HepG2 (cell line): ENCODE data around the gene BRAT1.

ENCODE experiments used
- CHD2 ChIP-seq: IDR thresholded peaks from 2 replicates; pipeline ENCODE4 v1.6.1; 2011; ENCODE audit warnings: low read depth, low read length, improper control_type of control experiment
- JUNB ChIP-seq: sonication (generic); formaldehyde crosslinking; IDR thresholded peaks from 2 replicates; pipeline ENCODE4 v1.8.0; 2022; ENCODE audit warnings: missing genetic modification reagents, mild to moderate bottlenecking, borderline replicate concordance
- KLF15 ChIP-seq: sonication (generic); formaldehyde crosslinking; IDR thresholded peaks from 2 replicates; pipeline ENCODE4 v1.8.1; 2023; ENCODE audit warnings: borderline replicate concordance, mild to moderate bottlenecking, inconsistent platforms, missing genetic modification reagents, mixed read lengths
- MAFK ChIP-seq, 2 experiments: IDR thresholded peaks in 1 of 2; conservative IDR thresholded peaks in 1 of 2; 2 replicates each; pipeline ENCODE4 v1.6.1; 2011; ENCODE audit warnings: improper control_type of control experiment in 2 of 2, low read length in 2 of 2
- MAZ ChIP-seq, 2 experiments: sonication (generic) in 1 of 2; formaldehyde crosslinking in 1 of 2; IDR thresholded peaks; 2 replicates each; pipeline versions ENCODE4 v1.5.0 to v1.6.1; 2012 to 2020; ENCODE audit warnings: low read depth in 2 of 2, mild to moderate bottlenecking in 2 of 2, borderline replicate concordance in 1 of 2, improper control_type of control experiment in 1 of 2, low read length in 1 of 2, missing genetic modification reagents in 1 of 2, moderate library complexity in 1 of 2
- PCBP1 ChIP-seq: fragments of 200-400 bp; formaldehyde crosslinking; IDR thresholded peaks from 2 replicates; pipeline ENCODE4 v1.6.1; 2017; ENCODE audit warnings: mild to moderate bottlenecking, low read depth, low read length, borderline replicate concordance
- ZNF10 ChIP-seq: sonication (generic); formaldehyde crosslinking; IDR thresholded peaks from 2 replicates; pipeline ENCODE4 v1.4.0; 2020; ENCODE audit warnings: mild to moderate bottlenecking, low read depth, missing genetic modification reagents, borderline replicate concordance
- ZNF83 ChIP-seq: sonication (generic); formaldehyde crosslinking; IDR thresholded peaks from 2 replicates; pipeline ENCODE4 v1.4.0; 2020; ENCODE audit warnings: missing genetic modification reagents, mild to moderate bottlenecking, borderline replicate concordance
- TF ChIP-seq, protein P1 (sequence below): sonication (generic); formaldehyde crosslinking; IDR thresholded peaks from 2 replicates; pipeline ENCODE4 v1.8.1; 2022; ENCODE audit warnings: low read depth, mild to moderate bottlenecking, missing genetic modification reagents
- TF ChIP-seq, protein P2 (sequence below), 2 experiments: sonication (generic) in 1 of 2; formaldehyde crosslinking in 1 of 2; IDR thresholded peaks; 2 replicates each; pipeline versions ENCODE4 v1.5.1 to v1.6.1; 2011 to 2020; ENCODE audit warnings: borderline replicate concordance in 1 of 2, low read depth in 1 of 2, low read length in 1 of 2, mild to moderate bottlenecking in 1 of 2, missing genetic modification reagents in 1 of 2, moderate library complexity in 1 of 2

DNA sequence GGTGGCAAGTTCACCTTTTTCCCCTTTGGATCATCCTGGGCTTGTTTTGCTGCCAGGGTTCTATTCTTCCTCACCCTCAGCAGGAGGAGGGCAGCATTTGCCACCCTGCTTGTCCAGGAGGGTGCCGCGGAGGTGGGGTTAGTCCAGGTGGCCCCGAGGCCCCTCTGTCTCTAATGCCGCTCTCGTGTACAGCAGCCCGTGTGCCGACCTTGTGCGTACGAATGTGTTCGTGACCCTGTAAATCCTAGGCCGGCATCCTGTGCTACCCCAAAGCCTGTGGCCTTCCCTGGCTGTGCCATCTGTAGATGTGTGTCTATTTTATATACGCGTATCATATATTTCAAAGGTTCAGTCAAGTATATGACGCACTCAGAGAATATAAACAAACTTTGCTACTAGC, 14.1 kb upstream of the BRAT1 start:
- TF ChIP-seq JUNB (no peak), PCBP1 (no peak), CHD2 (no peak), MAFK (conservative IDR thresholded peaks at IDR 0.05 in 1 of 2, IDR thresholded peaks at IDR 0.05 in 1 of 2; ENCODE audit: low read length in 2 of 2) (no peak), KLF15 (CRISPR knock-in tag) (no peak), ZNF10 (CRISPR knock-in tag) (no peak), ZNF83 (CRISPR knock-in tag) (no peak), MAZ (IDR thresholded peaks at IDR 0.05; ENCODE audit: borderline replicate concordance, low read depth, low read length) (no peak), MAZ (CRISPR knock-in tag; IDR thresholded peaks at IDR 0.05; ENCODE audit: low read depth) (no peak)
- TF ChIP-seq, protein P1, sequence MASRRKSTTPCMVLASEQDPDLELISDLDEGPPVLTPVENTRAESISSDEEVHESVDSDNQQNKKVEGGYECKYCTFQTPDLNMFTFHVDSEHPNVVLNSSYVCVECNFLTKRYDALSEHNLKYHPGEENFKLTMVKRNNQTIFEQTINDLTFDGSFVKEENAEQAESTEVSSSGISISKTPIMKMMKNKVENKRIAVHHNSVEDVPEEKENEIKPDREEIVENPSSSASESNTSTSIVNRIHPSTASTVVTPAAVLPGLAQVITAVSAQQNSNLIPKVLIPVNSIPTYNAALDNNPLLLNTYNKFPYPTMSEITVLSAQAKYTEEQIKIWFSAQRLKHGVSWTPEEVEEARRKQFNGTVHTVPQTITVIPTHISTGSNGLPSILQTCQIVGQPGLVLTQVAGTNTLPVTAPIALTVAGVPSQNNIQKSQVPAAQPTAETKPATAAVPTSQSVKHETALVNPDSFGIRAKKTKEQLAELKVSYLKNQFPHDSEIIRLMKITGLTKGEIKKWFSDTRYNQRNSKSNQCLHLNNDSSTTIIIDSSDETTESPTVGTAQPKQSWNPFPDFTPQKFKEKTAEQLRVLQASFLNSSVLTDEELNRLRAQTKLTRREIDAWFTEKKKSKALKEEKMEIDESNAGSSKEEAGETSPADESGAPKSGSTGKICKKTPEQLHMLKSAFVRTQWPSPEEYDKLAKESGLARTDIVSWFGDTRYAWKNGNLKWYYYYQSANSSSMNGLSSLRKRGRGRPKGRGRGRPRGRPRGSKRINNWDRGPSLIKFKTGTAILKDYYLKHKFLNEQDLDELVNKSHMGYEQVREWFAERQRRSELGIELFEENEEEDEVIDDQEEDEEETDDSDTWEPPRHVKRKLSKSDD (CRISPR knock-in tag), result no peak
- TF ChIP-seq, protein P2, sequence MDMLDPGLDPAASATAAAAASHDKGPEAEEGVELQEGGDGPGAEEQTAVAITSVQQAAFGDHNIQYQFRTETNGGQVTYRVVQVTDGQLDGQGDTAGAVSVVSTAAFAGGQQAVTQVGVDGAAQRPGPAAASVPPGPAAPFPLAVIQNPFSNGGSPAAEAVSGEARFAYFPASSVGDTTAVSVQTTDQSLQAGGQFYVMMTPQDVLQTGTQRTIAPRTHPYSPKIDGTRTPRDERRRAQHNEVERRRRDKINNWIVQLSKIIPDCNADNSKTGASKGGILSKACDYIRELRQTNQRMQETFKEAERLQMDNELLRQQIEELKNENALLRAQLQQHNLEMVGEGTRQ (IDR thresholded peaks at IDR 0.05; ENCODE audit: low read depth, low read length), result no peak
- TF ChIP-seq, protein P2 (CRISPR knock-in tag; IDR thresholded peaks at IDR 0.05; ENCODE audit: borderline replicate concordance), result no peak
